HG03432 (cell line): Measurements from ENCODE around the gene RABEP2.
"Not testable (repeated sequence)": the region's sequence is repeated elsewhere in the genome, so short reads cannot be mapped to it uniquely, and the experiment has no call there.

Source experiments
- ATAC-seq: cut with Tn5 transposase; IDR thresholded peaks from one replicate; pipeline ENCODE4 v1.9.1; 2021; ENCODE audit warnings: mild to moderate bottlenecking, moderate library complexity; ENCODE audit not compliant: unreplicated experiment

Gene RABEP2

DNA sequence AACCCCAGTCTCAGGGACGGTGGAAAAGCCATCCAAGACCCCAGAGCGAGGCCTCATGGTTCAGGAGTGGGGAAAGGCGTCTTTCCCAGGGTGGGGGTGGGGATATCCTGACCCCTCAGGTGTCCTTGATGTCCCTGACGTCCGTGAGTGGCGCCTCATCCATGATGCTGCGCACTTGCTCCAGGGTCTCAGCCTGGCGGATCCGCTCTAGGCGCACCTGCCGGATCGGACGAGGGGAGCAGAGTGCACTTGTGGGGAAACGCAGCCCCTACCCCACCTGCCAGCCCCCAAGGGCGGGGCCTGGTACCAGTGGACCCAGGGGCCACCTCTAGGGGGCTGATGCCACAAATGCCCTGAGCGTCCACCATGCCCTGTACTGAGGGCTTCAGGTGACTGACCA lies 20.2 kb downstream of the RABEP2 start:
- ATAC-seq = no peak

DNA sequence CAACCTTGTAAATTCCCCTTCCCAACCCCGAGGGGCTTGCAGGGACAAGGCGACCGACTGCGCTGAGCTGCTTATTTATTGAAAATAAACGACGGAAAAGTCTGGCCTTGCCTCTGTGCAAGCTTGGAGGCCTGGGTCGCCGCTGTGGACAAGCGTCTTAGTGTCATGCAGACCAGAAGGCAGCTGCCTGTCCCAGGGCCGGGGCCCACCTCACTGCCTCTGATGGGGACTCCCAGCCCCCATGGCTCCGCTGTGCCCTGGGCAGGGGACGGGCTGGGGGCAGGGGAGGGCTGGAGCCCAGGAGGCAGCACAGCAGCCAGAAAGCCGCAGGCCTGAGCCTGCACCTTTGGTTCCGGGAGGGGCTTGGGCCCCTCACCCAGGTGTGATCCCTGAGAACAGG lies 20.7 kb downstream of the RABEP2 start:
- no peak for ATAC-seq

DNA sequence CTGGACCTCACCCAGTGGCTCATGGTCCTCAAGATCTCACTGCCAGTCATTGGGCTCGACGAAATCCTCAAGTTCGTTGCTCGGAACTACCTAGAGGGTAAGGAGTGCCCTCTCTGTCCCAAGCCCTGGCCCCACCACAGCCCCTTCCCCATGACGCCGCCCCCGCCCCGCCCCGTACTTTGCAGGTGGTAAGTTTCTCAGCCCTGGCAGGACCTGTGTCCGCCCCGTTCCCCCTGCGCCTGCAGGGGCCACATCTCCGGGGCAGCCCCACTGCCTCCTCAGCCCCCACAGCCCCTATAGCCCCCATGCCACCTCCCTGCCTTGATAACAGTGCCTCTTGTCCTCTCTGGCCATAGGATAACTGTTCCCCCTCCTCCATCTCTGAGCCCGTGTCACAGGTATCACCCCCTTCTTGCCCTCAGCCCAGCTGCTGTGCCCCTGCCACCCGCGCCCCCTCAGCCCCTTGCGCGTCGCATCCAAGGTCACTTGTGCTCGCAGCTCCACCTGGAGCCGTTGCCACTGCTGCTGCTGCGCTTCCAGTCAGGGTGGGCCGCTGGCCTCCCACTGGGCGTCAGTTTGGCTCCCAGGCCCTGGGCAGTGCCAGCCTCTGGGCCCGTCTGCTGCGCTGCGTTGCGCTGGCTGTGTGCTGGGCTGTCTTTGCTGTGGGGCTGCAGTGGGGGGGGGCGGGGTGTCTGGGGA lies 21.5 kb downstream of the RABEP2 start:
- ATAC-seq = no peak

DNA sequence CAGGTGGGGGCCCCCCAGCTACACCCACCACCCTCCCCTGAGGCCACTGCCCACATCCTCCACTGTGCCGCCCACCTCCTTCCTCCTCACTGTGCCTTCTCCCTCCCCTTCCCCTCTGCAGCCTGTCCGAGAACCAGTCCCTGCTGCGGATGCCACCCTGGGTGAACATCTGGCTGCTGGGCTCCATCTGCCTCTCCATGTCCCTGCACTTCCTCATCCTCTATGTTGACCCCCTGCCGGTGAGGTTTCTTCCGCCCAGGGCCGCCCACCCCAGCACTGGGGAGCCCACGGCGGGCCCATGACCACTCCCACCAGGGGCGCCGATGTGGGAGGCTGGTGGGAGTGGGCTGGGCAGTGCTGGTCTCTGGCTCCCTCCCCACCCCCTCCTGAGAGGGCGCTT lies 22.1 kb downstream of the RABEP2 start:
- no peak for ATAC-seq

DNA sequence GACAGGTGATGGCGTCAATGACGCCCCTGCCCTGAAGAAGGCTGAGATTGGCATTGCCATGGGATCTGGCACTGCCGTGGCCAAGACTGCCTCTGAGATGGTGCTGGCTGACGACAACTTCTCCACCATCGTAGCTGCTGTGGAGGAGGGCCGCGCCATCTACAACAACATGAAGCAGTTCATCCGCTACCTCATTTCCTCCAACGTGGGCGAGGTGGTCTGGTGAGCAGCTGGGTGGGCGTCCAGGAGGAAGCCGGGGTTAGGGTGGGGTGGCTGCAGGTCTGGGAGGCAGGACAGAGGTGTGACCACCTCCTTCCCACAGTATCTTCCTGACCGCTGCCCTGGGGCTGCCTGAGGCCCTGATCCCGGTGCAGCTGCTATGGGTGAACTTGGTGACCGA lies 23.2 kb downstream of the RABEP2 start:
- ATAC-seq = no peak

DNA sequence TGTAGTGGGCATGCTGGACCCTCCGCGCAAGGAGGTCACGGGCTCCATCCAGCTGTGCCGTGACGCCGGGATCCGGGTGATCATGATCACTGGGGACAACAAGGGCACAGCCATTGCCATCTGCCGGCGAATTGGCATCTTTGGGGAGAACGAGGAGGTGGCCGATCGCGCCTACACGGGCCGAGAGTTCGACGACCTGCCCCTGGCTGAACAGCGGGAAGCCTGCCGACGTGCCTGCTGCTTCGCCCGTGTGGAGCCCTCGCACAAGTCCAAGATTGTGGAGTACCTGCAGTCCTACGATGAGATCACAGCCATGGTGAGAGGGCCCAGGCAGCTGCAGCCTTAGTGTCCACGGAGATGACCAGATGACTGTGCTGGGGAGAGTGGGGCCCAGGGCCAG lies 24.4 kb downstream of the RABEP2 start:
- ATAC-seq = no peak

DNA sequence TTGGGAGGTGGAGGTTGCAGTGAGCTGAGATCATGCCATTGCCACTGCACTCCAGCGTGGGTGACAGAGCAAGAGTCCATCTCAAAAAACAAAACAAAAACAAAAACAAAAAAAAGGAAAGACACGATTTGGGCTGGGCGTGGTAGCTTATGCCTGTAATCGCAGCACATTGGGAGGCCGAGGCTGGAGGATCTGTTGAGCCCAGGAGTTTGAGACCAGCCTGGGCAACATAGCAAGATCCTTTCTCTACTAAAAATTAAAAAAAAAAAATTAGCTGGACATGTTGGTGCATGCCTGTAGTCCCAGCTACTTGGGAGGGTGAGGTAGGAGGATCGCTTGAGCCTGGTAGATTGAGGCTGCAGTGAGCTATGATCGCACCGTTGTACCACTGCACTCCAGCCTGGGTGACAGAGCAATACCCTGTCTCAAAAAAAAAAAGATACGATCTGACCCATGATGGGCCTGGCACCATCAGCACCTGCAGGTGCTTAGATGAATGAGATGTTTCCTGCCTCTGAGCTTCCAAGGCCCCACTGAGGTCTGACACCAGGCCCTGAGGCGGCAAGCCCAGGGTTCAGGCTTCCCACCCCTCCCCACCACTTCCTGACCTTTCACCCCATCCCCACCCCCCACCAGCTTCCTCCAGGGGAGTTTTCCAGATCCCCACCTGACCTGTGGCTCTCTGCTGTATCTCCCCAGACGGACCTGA lies 25.0 kb downstream of the RABEP2 start:
- ATAC-seq = no peak

DNA sequence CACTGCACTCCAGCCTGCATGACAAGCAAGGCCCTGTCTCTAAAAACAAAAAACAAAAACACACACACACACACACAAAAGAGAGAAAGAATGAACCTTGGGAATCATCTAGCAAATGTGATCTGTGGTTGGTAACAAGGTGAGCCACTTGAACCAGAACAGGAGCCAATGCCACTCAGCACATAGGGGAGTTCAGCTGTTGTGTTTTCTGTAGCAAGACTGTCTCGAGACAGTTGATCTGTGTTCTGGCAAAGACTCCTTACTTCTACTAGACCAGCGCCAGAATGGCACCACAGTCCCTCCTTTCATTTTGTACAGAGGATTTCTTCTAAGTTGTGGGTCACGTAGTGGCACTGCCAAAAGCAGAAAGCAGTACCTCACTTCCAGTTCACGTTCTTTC lies 26.1 kb downstream of the RABEP2 start:
- no peak for ATAC-seq

DNA sequence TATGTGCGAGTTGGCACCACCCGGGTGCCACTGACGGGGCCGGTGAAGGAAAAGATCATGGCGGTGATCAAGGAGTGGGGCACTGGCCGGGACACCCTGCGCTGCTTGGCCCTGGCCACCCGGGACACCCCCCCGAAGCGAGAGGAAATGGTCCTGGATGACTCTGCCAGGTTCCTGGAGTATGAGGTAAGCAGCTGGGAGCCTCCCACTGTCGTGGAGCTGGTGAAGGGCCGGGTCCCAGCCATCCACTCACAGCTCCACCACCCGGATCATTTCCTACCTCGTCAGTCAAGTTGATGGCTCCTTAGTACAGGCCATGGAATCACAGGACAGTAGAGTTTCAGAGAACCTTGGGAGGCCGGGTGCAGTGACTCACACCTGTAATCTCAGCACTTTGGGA lies 26.8 kb downstream of the RABEP2 start:
- ATAC-seq = no peak

DNA sequence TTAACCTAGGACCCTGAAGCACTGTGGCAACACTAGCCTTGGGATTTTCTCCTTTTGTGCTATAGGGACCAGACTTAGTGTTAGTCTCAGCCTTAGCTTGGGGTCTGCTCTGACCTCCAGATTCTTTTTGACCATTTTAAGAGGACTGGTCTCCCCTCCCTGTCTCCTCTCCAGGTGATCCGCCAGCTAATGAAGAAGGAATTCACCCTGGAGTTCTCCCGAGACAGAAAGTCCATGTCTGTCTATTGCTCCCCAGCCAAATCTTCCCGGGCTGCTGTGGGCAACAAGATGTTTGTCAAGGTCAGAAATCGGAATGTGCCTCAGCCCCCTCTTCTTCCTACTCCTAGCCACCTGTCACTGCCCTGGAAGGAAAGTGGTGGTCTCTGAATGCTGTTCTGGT lies 27.2 kb downstream of the RABEP2 start:
- no peak for ATAC-seq

DNA sequence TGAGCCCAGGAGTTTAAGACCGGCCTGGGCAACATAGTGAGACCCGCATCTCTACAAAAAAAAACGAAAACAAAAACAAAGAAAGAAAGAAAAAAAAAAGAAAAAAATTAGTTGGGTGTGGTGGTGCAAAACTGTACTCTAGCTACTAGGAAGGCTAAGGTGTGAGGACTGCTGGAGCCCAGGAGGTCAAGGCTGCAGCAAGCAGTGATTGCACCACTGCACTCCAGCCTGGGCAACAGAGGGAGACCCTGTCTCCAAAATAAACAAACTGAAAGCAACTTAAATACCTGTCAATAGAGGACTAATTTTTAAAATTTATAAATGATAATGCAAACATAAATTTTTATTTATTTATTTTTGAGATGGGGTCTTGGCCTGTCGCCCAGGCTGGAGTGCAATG lies 29.4 kb downstream of the RABEP2 start:
- ATAC-seq = no peak

DNA sequence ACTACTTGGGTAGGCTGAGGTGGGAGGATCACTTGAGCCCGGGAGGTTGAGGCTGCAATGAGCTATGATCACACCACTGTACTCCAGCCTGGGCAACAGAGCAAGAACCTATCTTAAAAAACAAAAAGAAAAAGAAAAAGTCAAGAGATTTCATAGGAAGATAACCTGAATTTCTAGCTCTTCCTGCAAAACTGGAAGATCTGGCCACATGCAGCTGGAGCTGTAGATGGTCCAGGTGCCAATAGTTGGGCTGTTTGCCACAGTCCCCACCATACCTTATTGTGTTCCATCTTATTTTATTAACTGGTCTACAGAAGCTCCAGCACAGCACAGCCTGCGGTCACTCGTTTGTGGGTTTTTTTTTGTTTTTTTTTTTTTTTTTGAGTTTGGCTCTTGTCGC lies 31.7 kb downstream of the RABEP2 start:
- ATAC-seq = no peak

DNA sequence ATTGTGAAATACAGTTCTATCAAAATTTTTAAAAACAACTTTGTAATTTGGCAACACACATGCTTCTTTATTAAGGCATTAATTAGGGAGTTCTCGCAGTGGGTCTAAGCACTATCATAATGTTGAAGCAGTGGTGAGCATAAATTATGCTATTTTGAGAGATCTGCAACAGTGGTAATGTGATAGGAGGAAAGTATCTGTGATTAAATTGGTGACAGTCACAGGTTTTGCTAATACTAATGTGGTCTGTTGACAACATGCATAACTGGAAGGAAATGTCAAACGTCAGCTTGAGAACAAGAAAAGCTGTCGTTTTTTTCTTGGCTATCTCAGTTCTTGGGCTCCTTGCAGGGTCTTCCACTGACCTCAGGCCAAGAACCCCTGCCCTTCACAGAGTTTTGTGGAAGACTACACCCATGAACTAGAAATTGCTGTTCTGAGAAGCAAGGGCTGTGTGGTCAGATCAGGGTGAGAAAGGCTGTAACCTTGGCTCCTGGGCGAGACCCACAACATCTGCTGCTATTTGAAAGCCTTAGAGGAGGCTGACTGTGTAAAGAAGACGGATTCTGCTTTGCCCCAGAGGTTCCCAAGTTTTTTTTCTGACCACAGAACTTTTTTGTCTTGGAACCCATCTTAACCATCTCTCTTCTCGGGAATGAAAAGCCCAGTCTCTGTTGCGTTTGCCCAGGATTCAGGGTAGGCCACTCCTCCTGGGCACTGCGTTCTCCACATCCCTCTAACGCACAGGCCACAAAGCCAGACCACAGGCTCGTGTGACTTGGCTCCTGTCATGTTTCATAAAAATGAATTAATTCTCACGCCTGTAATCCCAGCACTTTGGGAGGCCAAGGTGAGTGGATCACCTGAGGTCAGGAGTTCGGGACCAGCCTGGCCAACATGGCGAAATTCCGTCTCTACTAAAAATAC lies 32.8 kb downstream of the RABEP2 start:
- no peak for ATAC-seq

DNA sequence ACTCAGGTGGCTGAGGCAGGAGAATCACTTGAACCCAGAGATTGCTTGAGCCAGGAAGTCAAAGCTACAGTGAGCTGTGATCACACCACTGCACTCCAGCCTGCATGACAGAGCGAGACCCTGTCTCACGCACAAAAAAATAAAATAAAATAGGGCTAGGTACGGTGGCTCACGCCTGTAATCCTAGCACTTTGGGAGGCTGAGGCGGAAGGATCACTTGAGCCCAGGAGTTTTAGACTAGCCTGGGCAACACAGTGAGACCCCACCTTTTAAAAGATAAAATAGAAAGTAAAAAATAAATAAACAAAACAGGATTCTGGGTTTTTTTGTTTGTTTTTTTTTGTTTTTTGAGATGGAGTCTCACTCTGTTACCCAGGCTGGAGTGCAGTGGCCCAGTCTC lies 34.7 kb downstream of the RABEP2 start:
- not testable (repeated sequence) for ATAC-seq

DNA sequence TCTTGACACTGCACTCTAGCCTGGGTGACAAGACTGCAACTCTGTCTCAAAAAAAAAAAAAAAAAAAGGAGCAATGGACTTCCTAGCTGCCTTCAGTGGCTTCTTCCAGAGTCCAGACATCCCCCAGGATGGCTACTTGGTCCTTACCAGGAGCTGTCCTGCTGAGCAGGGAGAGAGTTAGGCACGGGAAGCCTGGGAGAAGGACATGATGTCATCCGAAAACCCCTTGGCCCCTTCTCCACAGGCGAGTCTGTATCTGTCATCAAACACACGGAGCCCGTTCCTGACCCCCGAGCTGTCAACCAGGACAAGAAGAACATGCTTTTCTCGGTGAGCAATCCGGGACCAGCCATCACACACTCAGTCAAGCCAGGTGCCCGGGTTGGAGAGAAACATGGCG lies 38.1 kb downstream of the RABEP2 start:
- no peak for ATAC-seq

DNA sequence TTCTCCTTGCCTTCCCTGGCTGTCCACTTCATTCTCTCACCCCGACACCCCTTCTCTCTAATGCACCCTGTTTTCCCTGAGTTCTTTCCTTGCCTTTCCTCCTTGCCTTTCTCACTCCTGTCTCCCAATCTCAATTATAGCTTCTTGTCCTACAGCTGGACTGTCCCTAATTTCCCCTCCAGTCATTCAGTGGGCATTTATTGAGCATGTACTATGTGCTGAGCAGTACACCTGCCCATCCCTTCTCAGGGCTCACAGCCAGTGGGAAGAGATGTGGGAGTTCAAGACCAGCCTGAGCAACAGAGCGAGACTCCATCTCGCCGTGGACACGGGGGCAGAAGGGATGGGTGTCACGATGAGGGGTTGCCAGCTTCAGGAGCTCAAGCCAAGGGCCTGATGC lies 41.0 kb downstream of the RABEP2 start:
- no peak for ATAC-seq

DNA sequence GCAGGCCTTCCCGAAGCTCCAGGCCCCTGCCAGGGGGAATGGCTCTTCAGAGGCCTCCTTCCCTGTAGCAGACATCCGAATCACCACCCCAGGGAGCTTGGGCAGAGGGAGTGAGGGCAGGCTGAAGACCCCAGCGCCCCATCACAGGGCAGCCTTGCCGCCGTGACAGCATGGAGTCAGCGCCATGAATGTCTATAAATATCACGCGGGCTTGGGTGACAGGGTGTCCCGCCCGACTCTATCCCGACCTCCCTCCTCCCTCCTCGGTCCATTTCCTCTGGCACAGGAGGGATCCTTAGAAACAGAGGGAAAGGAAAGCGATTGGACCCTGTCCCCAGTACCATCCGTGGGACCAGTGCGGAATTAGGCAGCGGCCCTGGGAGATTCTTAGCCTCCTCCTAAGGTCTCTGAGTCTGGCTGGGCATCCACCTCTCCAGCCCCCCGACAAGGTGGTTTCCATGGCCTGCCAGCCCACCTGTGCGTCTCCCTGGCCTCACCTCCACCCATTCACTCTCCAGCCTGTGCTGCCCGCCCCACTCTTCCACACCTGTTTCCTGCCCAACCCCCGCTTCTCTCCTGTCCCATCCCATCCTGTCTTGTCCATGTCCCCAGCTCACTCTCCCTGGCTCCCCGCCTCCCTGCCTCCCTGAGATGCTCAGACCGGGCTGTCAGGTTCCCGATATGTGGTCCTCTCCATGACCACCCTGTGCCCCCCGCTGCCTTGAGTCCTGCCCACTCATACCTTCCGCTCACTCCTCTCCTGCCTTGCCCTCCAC lies 41.6 kb downstream of the RABEP2 start:
- ATAC-seq = no peak

DNA sequence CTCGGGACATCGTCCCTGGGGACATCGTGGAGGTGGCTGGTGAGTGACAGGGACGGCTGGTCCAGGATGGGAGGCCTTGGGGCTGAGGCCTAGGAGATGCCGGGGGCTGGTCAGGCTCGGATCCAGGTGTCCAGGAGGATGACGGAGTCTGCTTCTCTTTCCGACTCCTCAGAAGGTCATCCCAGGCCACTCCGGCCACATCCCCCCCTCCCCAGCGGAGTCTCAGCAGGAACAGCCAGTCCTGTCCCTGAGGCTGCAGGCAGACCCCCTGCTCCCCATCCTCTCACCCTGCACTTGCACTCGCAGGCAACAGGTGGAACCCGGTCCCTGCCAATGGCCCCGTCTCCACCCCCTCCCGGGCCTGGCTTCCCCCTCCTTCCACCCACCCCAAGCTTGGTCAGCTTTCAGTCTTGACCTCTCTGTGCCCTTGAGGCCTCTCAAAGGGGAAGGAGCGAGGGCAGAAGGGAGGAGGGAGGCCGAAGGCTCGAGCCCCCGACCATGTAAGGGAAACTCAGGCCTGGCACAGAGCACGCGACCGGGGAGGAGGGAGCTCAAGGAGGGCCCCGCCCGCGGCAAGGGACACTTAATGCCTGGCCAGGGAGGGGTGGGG lies 42.4 kb downstream of the RABEP2 start:
- ATAC-seq = no peak

DNA sequence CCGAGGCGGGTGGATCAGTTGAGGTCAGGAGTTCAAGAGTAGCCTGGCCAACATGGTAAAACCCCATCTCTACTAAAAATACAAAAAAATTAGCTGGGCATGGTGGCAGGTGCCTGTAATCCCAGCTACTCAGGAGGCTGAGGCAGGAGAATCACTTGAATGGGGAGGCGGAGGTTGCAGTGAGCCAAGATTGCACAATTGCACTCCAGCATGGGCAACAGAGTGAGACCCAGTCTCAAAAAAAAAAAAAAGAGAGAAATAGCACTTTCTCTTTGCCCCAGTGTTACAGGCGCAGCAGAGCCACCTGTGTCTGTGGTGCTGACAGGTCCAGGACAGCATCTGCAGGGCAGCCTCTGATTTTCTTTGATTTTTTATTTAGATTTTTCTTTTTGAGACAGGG lies 43.5 kb downstream of the RABEP2 start:
- not testable (repeated sequence) for ATAC-seq

DNA sequence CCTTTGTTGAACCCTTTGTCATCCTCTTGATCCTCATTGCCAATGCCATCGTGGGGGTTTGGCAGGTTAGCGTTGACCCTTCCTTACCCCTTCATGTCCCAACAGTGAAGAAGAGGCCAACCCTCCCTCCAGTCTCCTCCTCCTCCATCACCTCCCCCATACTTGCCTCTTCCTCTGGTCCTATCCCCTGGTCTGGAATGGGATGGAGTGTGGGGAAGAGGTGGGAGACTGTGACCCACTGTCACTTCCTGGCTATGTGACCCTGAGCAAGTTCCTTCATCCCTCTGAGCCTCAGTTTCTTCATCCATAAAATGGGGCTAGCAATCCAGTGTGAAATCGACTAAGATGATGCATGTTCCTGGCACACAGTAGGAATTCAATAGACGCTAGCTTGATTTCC lies 44.1 kb downstream of the RABEP2 start:
- no peak for ATAC-seq

DNA sequence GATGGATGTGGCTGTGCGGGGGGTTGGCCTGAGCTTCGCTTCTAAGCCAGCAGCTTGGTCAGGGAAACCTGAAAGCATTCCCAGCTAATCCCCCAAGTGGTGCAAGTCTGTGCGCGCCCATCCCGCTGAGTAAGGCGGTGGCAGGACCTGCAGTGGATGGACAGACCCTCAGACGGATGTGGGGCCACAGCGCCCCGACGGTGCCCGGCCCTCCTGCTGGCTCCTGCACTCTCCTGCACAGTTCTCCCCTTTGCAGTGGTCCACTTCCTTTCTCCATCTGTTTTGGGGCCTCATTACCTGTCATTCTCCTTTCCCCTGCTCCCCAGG lies 44.5 kb downstream of the RABEP2 start:
- no peak for ATAC-seq
